ENCODE data around the gene COX18. TPM values are rescaled to one million over a fixed set of nuclear protein-coding genes. Genes with fewer than 3 reads are reported as not detected.
A peak's percentile ranks its signal among the peaks of the same experiment; 100 is the strongest.

Gene COX18
- polyA plus RNA-seq, 1 donor from 2014 or later, result 7.1 TPM

- peaks cover 27 to 38% (median 31%) of the 10 kb centered on the region in 3 donors for H3K4me1 Mint-ChIP-seq
Measured at GRCh38 chr4:73068491-73069337, 802 bp downstream of the COX18 start.

GRCh38 chr4:73067971-73068394 is 1.5 kb downstream of the COX18 start:
- H3K9me3 Mint-ChIP-seq, result no peaks in the 10 kb centered on the region
- peak overlapping the region; percentile 87 to 96 (median 95) for H3K4me3 Mint-ChIP-seq
- peak overlapping the region; percentile 92 to 99 (median 97) for H3K27ac Mint-ChIP-seq
- H3K36me3 Mint-ChIP-seq, result no peaks in the 10 kb centered on the region
- H3K4me1 Mint-ChIP-seq, result peaks cover 27 to 38% (median 31%) of the 10 kb centered on the region in 3 donors
- no peaks in the 10 kb centered on the region for H3K27me3 Mint-ChIP-seq

More at GRCh38 chr4:73068491-73069337, 802 bp downstream of the COX18 start:
- H3K4me3 Mint-ChIP-seq, result peak overlapping the region; percentile 87 to 96 (median 95)
- H3K36me3 Mint-ChIP-seq, result no peaks in the 10 kb centered on the region
- H3K9me3 Mint-ChIP-seq, result no peaks in the 10 kb centered on the region
- no peaks in the 10 kb centered on the region for H3K27me3 Mint-ChIP-seq
- peak overlapping the region; percentile 92 to 99 (median 97) for H3K27ac Mint-ChIP-seq

- Mint-ChIP-seq H3K36me3 (peaks cover 1% of the 10 kb centered on the region), H3K4me1 (peaks cover 25 to 38% (median 27%) of the 10 kb centered on the region in 3 donors), H3K9me3 (no peaks in the 10 kb centered on the region), H3K4me3 (peak overlapping the region in 3 of 4 donors; percentile 54 to 87 (median 65)), H3K27ac (peak overlapping the region in 2 of 3 donors; percentile 23 to 69), H3K27me3 (no peaks in the 10 kb centered on the region)
Measured at GRCh38 chr4:73066928-73067327, 2.6 kb downstream of the COX18 start.

GRCh38 chr4:73066445-73066844 is 3.1 kb downstream of the COX18 start:
- Mint-ChIP-seq H3K4me3 (peak overlapping the region in 1 of 4 donors; percentile 59), H3K9me3 (no peaks in the 10 kb centered on the region), H3K36me3 (peaks cover 4% of the 10 kb centered on the region), H3K27me3 (no peaks in the 10 kb centered on the region), H3K4me1 (peaks cover 25 to 38% (median 27%) of the 10 kb centered on the region in 3 donors), H3K27ac (peak overlapping the region in 1 of 3 donors; percentile 23)

- Mint-ChIP-seq H3K9me3 (no peaks in the 10 kb centered on the region), H3K4me1 (peaks cover 21 to 32% (median 26%) of the 10 kb centered on the region in 3 donors), H3K27ac (peak overlapping the region in 1 of 3 donors; percentile 59), H3K4me3 (no peak overlapping the region), H3K36me3 (peaks cover 6% of the 10 kb centered on the region), H3K27me3 (no peaks in the 10 kb centered on the region)
Measured at GRCh38 chr4:73064536-73064935, 5.0 kb downstream of the COX18 start.

- Mint-ChIP-seq H3K27me3 (no peaks in the 10 kb centered on the region), H3K9me3 (peaks cover 0 to 2% (median 0%) of the 10 kb centered on the region in 3 donors), H3K4me1 (no peaks in the 10 kb centered on the region), H3K4me3 (no peak overlapping the region), H3K36me3 (peaks cover 8% of the 10 kb centered on the region), H3K27ac (peak overlapping the region in 1 of 3 donors; percentile 58)
Measured at GRCh38 chr4:73055241-73055897, 14.1 kb downstream of the COX18 start.

- Mint-ChIP-seq H3K4me3 (no peak overlapping the region), H3K27ac (no peak overlapping the region), H3K9me3 (peaks cover 0 to 2% (median 0%) of the 10 kb centered on the region in 3 donors), H3K27me3 (no peaks in the 10 kb centered on the region), H3K36me3 (peaks cover 8% of the 10 kb centered on the region), H3K4me1 (no peaks in the 10 kb centered on the region)
Measured at GRCh38 chr4:73053974-73054480, 15.5 kb downstream of the COX18 start.

GRCh38 chr4:73053076-73053475 is 16.4 kb downstream of the COX18 start:
- Mint-ChIP-seq H3K27me3 (no peaks in the 10 kb centered on the region), H3K4me3 (no peak overlapping the region), H3K4me1 (no peaks in the 10 kb centered on the region), H3K36me3 (peaks cover 8% of the 10 kb centered on the region), H3K9me3 (peaks cover 0 to 2% (median 0%) of the 10 kb centered on the region in 3 donors), H3K27ac (no peak overlapping the region)

GRCh38 chr4:73051625-73052024 is 17.9 kb downstream of the COX18 start:
- Mint-ChIP-seq H3K27ac (no peak overlapping the region), H3K27me3 (no peaks in the 10 kb centered on the region), H3K36me3 (peaks cover 6% of the 10 kb centered on the region), H3K4me3 (no peak overlapping the region), H3K9me3 (peaks cover 0 to 2% (median 0%) of the 10 kb centered on the region in 3 donors), H3K4me1 (no peaks in the 10 kb centered on the region)

GRCh38 chr4:73045879-73046278 is 23.6 kb downstream of the COX18 start:
- Mint-ChIP-seq H3K4me1 (no peaks in the 10 kb centered on the region), H3K9me3 (peaks cover 0 to 2% (median 0%) of the 10 kb centered on the region in 3 donors), H3K4me3 (no peak overlapping the region), H3K27ac (no peak overlapping the region), H3K36me3 (peaks cover 4% of the 10 kb centered on the region), H3K27me3 (no peaks in the 10 kb centered on the region)

- Mint-ChIP-seq H3K36me3 (peaks cover 7% of the 10 kb centered on the region), H3K27ac (no peak overlapping the region), H3K27me3 (no peaks in the 10 kb centered on the region), H3K4me3 (no peak overlapping the region), H3K4me1 (peaks cover 0 to 2% (median 2%) of the 10 kb centered on the region in 3 donors), H3K9me3 (peaks cover 4 to 6% (median 4%) of the 10 kb centered on the region in 3 donors)
Measured at GRCh38 chr4:73037057-73037456, 32.5 kb downstream of the COX18 start.

- H3K9me3 Mint-ChIP-seq, result peaks cover 4 to 6% (median 4%) of the 10 kb centered on the region in 3 donors
- H3K36me3 Mint-ChIP-seq, result peaks cover 5% of the 10 kb centered on the region
- H3K4me3 Mint-ChIP-seq, result no peak overlapping the region
- no peaks in the 10 kb centered on the region for H3K27me3 Mint-ChIP-seq
- no peak overlapping the region for H3K27ac Mint-ChIP-seq
- H3K4me1 Mint-ChIP-seq, result peaks cover 0 to 2% (median 2%) of the 10 kb centered on the region in 3 donors
Measured at GRCh38 chr4:73036123-73036522, 33.4 kb downstream of the COX18 start.

- no peaks in the 10 kb centered on the region for H3K27me3 Mint-ChIP-seq
- H3K9me3 Mint-ChIP-seq, result peaks cover 4 to 6% (median 4%) of the 10 kb centered on the region in 3 donors
- H3K27ac Mint-ChIP-seq, result no peak overlapping the region
- peaks cover 0 to 2% (median 2%) of the 10 kb centered on the region in 3 donors for H3K4me1 Mint-ChIP-seq
- H3K4me3 Mint-ChIP-seq, result no peak overlapping the region
- H3K36me3 Mint-ChIP-seq, result peaks cover 3% of the 10 kb centered on the region
Measured at GRCh38 chr4:73034896-73035295, 34.6 kb downstream of the COX18 start.

GRCh38 chr4:73028621-73029020 is 40.9 kb downstream of the COX18 start:
- no peaks in the 10 kb centered on the region for H3K36me3 Mint-ChIP-seq
- H3K27me3 Mint-ChIP-seq, result peaks cover 2% of the 10 kb centered on the region
- H3K9me3 Mint-ChIP-seq, result no peaks in the 10 kb centered on the region
- H3K4me3 Mint-ChIP-seq, result no peak overlapping the region
- no peak overlapping the region for H3K27ac Mint-ChIP-seq
- peaks cover 0 to 7% (median 4%) of the 10 kb centered on the region in 3 donors for H3K4me1 Mint-ChIP-seq

GRCh38 chr4:73021634-73022033 is 47.9 kb downstream of the COX18 start:
- peaks cover 4 to 7% (median 4%) of the 10 kb centered on the region in 3 donors for H3K4me1 Mint-ChIP-seq
- H3K4me3 Mint-ChIP-seq, result no peak overlapping the region
- no peaks in the 10 kb centered on the region for H3K36me3 Mint-ChIP-seq
- peaks cover 6% of the 10 kb centered on the region for H3K27me3 Mint-ChIP-seq
- no peaks in the 10 kb centered on the region for H3K9me3 Mint-ChIP-seq
- no peak overlapping the region for H3K27ac Mint-ChIP-seq

Measured in IgD-negative memory B cell (primary cell).